Right cardiac atrium (tissue), 5 donors: ENCODE measurements around the gene CACNA1D. TPM values are rescaled to one million over a fixed set of nuclear protein-coding genes. Genes with fewer than 3 reads are reported as not detected.

Experiments used
- ATAC-seq, 2 donors: fragments of 200-7000 bp; cut with Tn5 transposase; one replicate each; pipeline versions ENCODE4 v1.8.0 to v1.9.1; 2020; ENCODE audit warnings: moderate library complexity in 2 of 2, mild to moderate bottlenecking in 1 of 2
- DNase-seq, 3 donors: peaks; one replicate each; pipeline ENCODE4 v3.0.0-alpha.2; 2020
- H3K27ac ChIP-seq: one replicate; pipeline ENCODE4 v1.5.1; 2013; ENCODE audit warnings: mild to moderate bottlenecking, low read length, control low read depth, moderate library complexity
- H3K27me3 ChIP-seq: one replicate; pipeline ENCODE4 v1.6.1; 2013; ENCODE audit not compliant: control insufficient read depth, insufficient read depth
- H3K4me1 ChIP-seq: one replicate; pipeline ENCODE4 v1.6.1; 2013; ENCODE audit warnings: low read length; ENCODE audit not compliant: control insufficient read depth, insufficient read depth
- H3K4me3 ChIP-seq: one replicate; pipeline ENCODE4 v1.5.1; 2013; ENCODE audit warnings: low read length, control low read depth
- H3K9me3 ChIP-seq: one replicate; pipeline ENCODE4 v1.6.1; 2013; ENCODE audit warnings: low read length; ENCODE audit not compliant: control insufficient read depth
- WGBS: extraction: QIAGEN DNeasy Blood & Tissue Kit; methylation state at CpG from one replicate; pipeline ENCODE4 v1.1.7; 2013; 5-methylcytosine and 5-hydroxymethylcytosine counted together
- intact Hi-C, 4 donors: fragments of 100-400 bp; cut with DNase I; formaldehyde crosslinking; loops; one replicate each; pipeline versions ENCODE4 v1.11.0 to v1.14.0; 2022 to 2023
- polyA plus RNA-seq: library from polyadenylated mRNA; stranded (reverse); fragments of 200-250 nt; gene quantifications from one replicate; pipeline ENCODE4 v1.2.3, GENCODE V29; 2013
- total RNA-seq, 4 donors: library from RNA; stranded (reverse); fragmentation: NEBNext Ultra II Directional; extraction: Animal tissue kit (Norgen Biotek cat#: 25700); gene quantifications; one replicate each; pipeline ENCODE4 v1.2.1, GENCODE V29; 2021
- donor health status: healthy with polysubstance abuse.
- donor health status: DM: no; HTN: yes; CAD: no.
- donor health status: DM: no; HTN: no; CAD: no.
- donor health status: DM: no; HTN: yes; CAD: no; lungs with severe emphysema.
- donor health status: DM: yes; HTN: yes; CAD: no.

The CACNA1D gene
- total and polyA plus RNA-seq, 5 donors, result 3.7 to 11.3 (median 10.4) TPM

- no peak overlapping the region for H3K4me3 ChIP-seq
- no peaks in the 10 kb centered on the region for H3K4me1 ChIP-seq
- ATAC-seq (no peak), DNase-seq (no peak)
- 77% methylated on average over 3 of the region's 3 CpGs for WGBS
- H3K9me3 ChIP-seq, result no peaks in the 10 kb centered on the region
- no peak overlapping the region for H3K27ac ChIP-seq
- intact Hi-C loops, result no loop called here
- no peaks in the 10 kb centered on the region for H3K27me3 ChIP-seq
Measured at GRCh38 chr3:53581671-53582070, 87.3 kb downstream of the CACNA1D start.

- H3K27ac ChIP-seq, result no peak overlapping the region
- 54% methylated on average over 2 of the region's 2 CpGs for WGBS
- intact Hi-C loops, result no loop called here
Measured at GRCh38 chr3:53583161-53583690, 88.8 kb downstream of the CACNA1D start.

GRCh38 chr3:53585049-53585448 is 90.6 kb downstream of the CACNA1D start:
- Histone ChIP-seq H3K27ac (no peak overlapping the region), H3K9me3 (no peaks in the 10 kb centered on the region), H3K4me3 (no peak overlapping the region), H3K4me1 (no peaks in the 10 kb centered on the region), H3K27me3 (no peaks in the 10 kb centered on the region)
- WGBS, result 55% methylated on average over 2 of the region's 2 CpGs
- no peak for ATAC-seq
- intact Hi-C loops, result no loop called here
- no peak for DNase-seq

More at GRCh38 chr3:53583161-53583690, 88.8 kb downstream of the CACNA1D start:
- ATAC-seq (no peak), DNase-seq (no peak)
- H3K9me3 ChIP-seq, result no peaks in the 10 kb centered on the region
- H3K27me3 ChIP-seq, result no peaks in the 10 kb centered on the region
- H3K4me1 ChIP-seq, result no peaks in the 10 kb centered on the region
- no peak overlapping the region for H3K4me3 ChIP-seq

- ATAC-seq (no peak), DNase-seq (no peak)
- Histone ChIP-seq H3K4me3 (no peak overlapping the region), H3K27me3 (no peaks in the 10 kb centered on the region), H3K9me3 (no peaks in the 10 kb centered on the region), H3K27ac (no peak overlapping the region), H3K4me1 (no peaks in the 10 kb centered on the region)
- intact Hi-C loops, result no loop called here
- 67% methylated on average over 6 of the region's 6 CpGs for WGBS
Measured at GRCh38 chr3:53585627-53586026, 91.2 kb downstream of the CACNA1D start.

- Histone ChIP-seq H3K4me1 (no peaks in the 10 kb centered on the region), H3K4me3 (no peak overlapping the region), H3K9me3 (no peaks in the 10 kb centered on the region), H3K27ac (no peak overlapping the region), H3K27me3 (no peaks in the 10 kb centered on the region)
- 74% methylated on average over 4 of the region's 4 CpGs for WGBS
- intact Hi-C loops, result no loop called here
- DNase-seq (no peak), ATAC-seq (no peak)
Measured at GRCh38 chr3:53588122-53588521, 93.7 kb downstream of the CACNA1D start.

- Histone ChIP-seq H3K4me1 (no peaks in the 10 kb centered on the region), H3K9me3 (no peaks in the 10 kb centered on the region), H3K27me3 (no peaks in the 10 kb centered on the region), H3K27ac (no peak overlapping the region), H3K4me3 (no peak overlapping the region)
- intact Hi-C loops, result no loop called here
- ATAC-seq (no peak), DNase-seq (no peak)
- 91% methylated on average over 12 of the region's 12 CpGs for WGBS
Measured at GRCh38 chr3:53589201-53589600, 94.8 kb downstream of the CACNA1D start.

- DNase-seq (no peak), ATAC-seq (no peak)
- Histone ChIP-seq H3K27me3 (no peaks in the 10 kb centered on the region), H3K27ac (no peak overlapping the region), H3K4me1 (no peaks in the 10 kb centered on the region), H3K4me3 (no peak overlapping the region), H3K9me3 (no peaks in the 10 kb centered on the region)
- intact Hi-C loops, result no loop called here
Measured at GRCh38 chr3:53589806-53590205, 95.4 kb downstream of the CACNA1D start.

GRCh38 chr3:53590606-53591005 is 96.2 kb downstream of the CACNA1D start:
- H3K27ac ChIP-seq, result no peak overlapping the region
- ATAC-seq (no peak), DNase-seq (no peak)
- no peak overlapping the region for H3K4me3 ChIP-seq
- no peaks in the 10 kb centered on the region for H3K27me3 ChIP-seq
- H3K9me3 ChIP-seq, result no peaks in the 10 kb centered on the region
- H3K4me1 ChIP-seq, result no peaks in the 10 kb centered on the region
- 93% methylated on average over 8 of the region's 8 CpGs for WGBS
- intact Hi-C loops, result no loop called here

GRCh38 chr3:53591646-53592045 is 97.2 kb downstream of the CACNA1D start:
- Histone ChIP-seq H3K4me1 (no peaks in the 10 kb centered on the region), H3K27me3 (no peaks in the 10 kb centered on the region), H3K9me3 (no peaks in the 10 kb centered on the region), H3K27ac (no peak overlapping the region), H3K4me3 (no peak overlapping the region)
- DNase-seq (no peak), ATAC-seq (no peak)
- intact Hi-C loops, result no loop called here
- WGBS, result 93% methylated on average over 6 of the region's 6 CpGs

GRCh38 chr3:53592862-53593261 is 98.5 kb downstream of the CACNA1D start:
- H3K4me3 ChIP-seq, result no peak overlapping the region
- no peak for ATAC-seq
- no peaks in the 10 kb centered on the region for H3K9me3 ChIP-seq
- intact Hi-C loops, result no loop called here
- WGBS, result 87% methylated on average over 7 of the region's 7 CpGs
- peaks cover 3% of the 10 kb centered on the region for H3K4me1 ChIP-seq
- DNase-seq, result no peak
- no peaks in the 10 kb centered on the region for H3K27me3 ChIP-seq
- no peak overlapping the region for H3K27ac ChIP-seq

- ATAC-seq (no peak), DNase-seq (no peak)
- H3K9me3 ChIP-seq, result no peaks in the 10 kb centered on the region
- H3K4me3 ChIP-seq, result no peak overlapping the region
- H3K27me3 ChIP-seq, result no peaks in the 10 kb centered on the region
- WGBS, result 16% methylated on average over 4 of the region's 4 CpGs
- intact Hi-C loops, result no loop called here
- no peak overlapping the region for H3K27ac ChIP-seq
- H3K4me1 ChIP-seq, result peaks cover 3% of the 10 kb centered on the region
Measured at GRCh38 chr3:53593611-53594010, 99.2 kb downstream of the CACNA1D start.

GRCh38 chr3:53594276-53594675 is 99.9 kb downstream of the CACNA1D start:
- peaks cover 3% of the 10 kb centered on the region for H3K4me1 ChIP-seq
- ATAC-seq (no peak), DNase-seq (no peak)
- H3K27ac ChIP-seq, result no peak overlapping the region
- no peaks in the 10 kb centered on the region for H3K27me3 ChIP-seq
- H3K9me3 ChIP-seq, result no peaks in the 10 kb centered on the region
- no peak overlapping the region for H3K4me3 ChIP-seq
- 85% methylated on average over 3 of the region's 3 CpGs for WGBS
- intact Hi-C loops, result no loop called here
